HG02840 (cell line): Measurements from ENCODE around the gene ERG.

Experiments used
- ATAC-seq: cut with Tn5 transposase; IDR thresholded peaks from one replicate; pipeline ENCODE4 v1.9.1; 2021; ENCODE audit warnings: mild to moderate bottlenecking, moderate library complexity, moderate number of reproducible peaks; ENCODE audit not compliant: unreplicated experiment, low FRiP score

Gene ERG

GRCh38 chr21:38367646-38368045 is 130.6 kb downstream of the ERG start:
- ATAC-seq: no peak

- no peak for ATAC-seq
These were observed 132.8 kb downstream of the ERG start for GRCh38 chr21:38365521-38365920.

GRCh38 chr21:38363693-38364092 is 134.6 kb downstream of the ERG start:
- ATAC-seq: no peak

- no peak for ATAC-seq
These were observed 137.0 kb downstream of the ERG start for GRCh38 chr21:38361324-38361723.

- no peak for ATAC-seq
These were observed 138.4 kb downstream of the ERG start for GRCh38 chr21:38359835-38360234.

GRCh38 chr21:38359090-38359489 is 139.2 kb downstream of the ERG start:
- no peak for ATAC-seq

- ATAC-seq: no peak
These were observed 139.6 kb downstream of the ERG start for GRCh38 chr21:38358666-38359065.

- ATAC-seq: no peak
These were observed 140.2 kb downstream of the ERG start for GRCh38 chr21:38358098-38358497.

- ATAC-seq: no peak
These were observed 141.2 kb downstream of the ERG start for GRCh38 chr21:38356883-38357625.

- no peak for ATAC-seq
These were observed 142.1 kb downstream of the ERG start for GRCh38 chr21:38355992-38356781.

GRCh38 chr21:38355353-38355752 is 142.9 kb downstream of the ERG start:
- no peak for ATAC-seq

- no peak for ATAC-seq
These were observed 143.5 kb downstream of the ERG start for GRCh38 chr21:38354746-38355145.

- no peak for ATAC-seq
These were observed 144.0 kb downstream of the ERG start for GRCh38 chr21:38354231-38354630.

GRCh38 chr21:38352536-38353219 is 145.6 kb downstream of the ERG start:
- no peak for ATAC-seq

GRCh38 chr21:38351961-38352521 is 146.2 kb downstream of the ERG start:
- ATAC-seq: no peak

GRCh38 chr21:38351176-38351959 is 146.9 kb downstream of the ERG start:
- ATAC-seq: no peak

GRCh38 chr21:38350684-38351083 is 147.6 kb downstream of the ERG start:
- ATAC-seq: no peak

- no peak for ATAC-seq
These were observed 148.3 kb downstream of the ERG start for GRCh38 chr21:38349977-38350376.

GRCh38 chr21:38349111-38349746 is 149.0 kb downstream of the ERG start:
- ATAC-seq: no peak

GRCh38 chr21:38346286-38346685 is 152.0 kb downstream of the ERG start:
- ATAC-seq: no peak
